Measurements from ENCODE around the gene CENPH. TPM values are rescaled to one million over a fixed set of nuclear protein-coding genes. Genes with fewer than 3 reads are reported as not detected.

The CENPH gene
- total and polyA plus RNA-seq, 2 of the 13 experiments (the other 11 are each of a cell fraction or from before 2014, with no cell fraction given): 11.2 to 28.8 TPM

GRCh38 chr5:69189162-69190086, at the start of gene CENPH (continued):
- TF ChIP-seq NKX3-1 (CRISPR knock-in tag; IDR thresholded peaks at IDR 0.05) (0 out of 2 replicates have a peak, but pooled peaks have one; percentile 34), ZNF354B (CRISPR knock-in tag; IDR thresholded peaks at IDR 0.05) (no peak), AKAP8 (CRISPR knock-in tag; IDR thresholded peaks at IDR 0.05) (peak; percentile 69; the same call in 1 of the 2 replicates), SIX1 (CRISPR knock-in tag; IDR thresholded peaks at IDR 0.05; ENCODE audit: borderline replicate concordance) (no peak), FIP1L1 (IDR thresholded peaks at IDR 0.05; ENCODE audit: borderline replicate concordance, insufficient read depth, low read depth, low read length) (peak; percentile 59; the same call in 1 of the 2 replicates), ZNF883 (CRISPR knock-in tag; IDR thresholded peaks at IDR 0.05; ENCODE audit: not compliant biosample characterization) (peak; percentile 47), MXD4 (CRISPR knock-in tag; IDR thresholded peaks at IDR 0.05) (peak; percentile 85), RFX3 (CRISPR knock-in tag; IDR thresholded peaks at IDR 0.05) (peak; percentile 87), MIER2 (CRISPR knock-in tag; IDR thresholded peaks at IDR 0.05) (no peak), CREM (IDR thresholded peaks at IDR 0.05) (no peak), CREM (CRISPR knock-in tag; IDR thresholded peaks at IDR 0.05) (no peak), ZNF777 (CRISPR knock-in tag; IDR thresholded peaks at IDR 0.05) (peak; percentile 31; the same call in 1 of the 2 replicates), ZNF709 (CRISPR knock-in tag; IDR thresholded peaks at IDR 0.05) (peak; percentile 80; the same call in 1 of the 2 replicates), ZNF124 (CRISPR knock-in tag; IDR thresholded peaks at IDR 0.05) (peak; percentile 56; the same call in 1 of the 2 replicates), HNRNPLL (IDR thresholded peaks at IDR 0.05; ENCODE audit: low read depth, low read length, poor library complexity, severe bottlenecking) (peak; percentile 93), FOSL1 (CRISPR knock-in tag; IDR thresholded peaks at IDR 0.05; ENCODE audit: borderline replicate concordance) (no peak), MED8 (CRISPR knock-in tag; IDR thresholded peaks at IDR 0.05; ENCODE audit: insufficient replicate concordance) (peak; percentile 60), GATAD1 (CRISPR knock-in tag; IDR thresholded peaks at IDR 0.05) (peak; percentile 93), SIN3B (IDR thresholded peaks at IDR 0.05; ENCODE audit: low read length) (peak; percentile 85), PAWR (CRISPR knock-in tag; IDR thresholded peaks at IDR 0.05; ENCODE audit: borderline replicate concordance) (0 out of 2 replicates have a peak, but pooled peaks have one; percentile 51), ZNF574 (CRISPR knock-in tag; IDR thresholded peaks at IDR 0.05) (peak; percentile 70), ASH2L (IDR thresholded peaks at IDR 0.05; ENCODE audit: insufficient read length, low read depth, low read length) (peak; percentile 83), GABPA (IDR thresholded peaks at IDR 0.05; ENCODE audit: low read depth, low read length) (peak; percentile 72), GABPA (CRISPR knock-in tag; IDR thresholded peaks at IDR 0.05; ENCODE audit: low read depth) (peak; percentile 95), PLSCR1 (CRISPR knock-in tag; IDR thresholded peaks at IDR 0.05; ENCODE audit: borderline replicate concordance) (peak; percentile 79; the same call in 1 of the 2 replicates)

Measured in HepG2 (cell line).